Loucy (cell line): ENCODE measurements around the gene ZSCAN32.

Experiments used
- EZH2phosphoT487 ChIP-seq: fragments of 200-600 bp; IDR thresholded peaks from 2 replicates; pipeline ENCODE4 v1.6.1; 2018; ENCODE audit warnings: antibody characterized with exemption, mild to moderate bottlenecking, moderate library complexity, borderline replicate concordance
- TF ChIP-seq, protein P1 (sequence below): fragments of 200-600 bp; sonication (generic); conservative IDR thresholded peaks from 2 replicates; pipeline ENCODE4 v1.5.1; 2014; ENCODE audit warnings: mild to moderate bottlenecking, antibody characterized with exemption, low read length

DNA sequence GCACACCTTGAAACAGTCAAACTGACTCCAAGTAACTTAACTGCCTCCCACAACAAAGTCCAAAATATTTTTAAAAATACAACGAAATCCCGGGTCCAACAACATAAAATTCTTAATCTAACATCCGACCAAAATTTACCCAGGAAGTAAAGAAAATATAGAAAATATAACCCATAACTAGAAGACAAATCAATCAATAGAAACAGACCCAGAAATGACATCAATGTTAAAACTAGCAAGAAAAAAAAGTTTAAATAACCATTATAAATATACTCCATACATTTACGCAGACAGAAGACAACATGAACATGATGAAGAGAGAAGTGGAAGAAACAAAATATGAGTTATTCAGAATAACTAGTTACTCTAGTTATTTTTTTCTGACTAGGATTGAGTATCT is 38.8 kb upstream of the ZSCAN32 start:
- TF ChIP-seq, protein P1, sequence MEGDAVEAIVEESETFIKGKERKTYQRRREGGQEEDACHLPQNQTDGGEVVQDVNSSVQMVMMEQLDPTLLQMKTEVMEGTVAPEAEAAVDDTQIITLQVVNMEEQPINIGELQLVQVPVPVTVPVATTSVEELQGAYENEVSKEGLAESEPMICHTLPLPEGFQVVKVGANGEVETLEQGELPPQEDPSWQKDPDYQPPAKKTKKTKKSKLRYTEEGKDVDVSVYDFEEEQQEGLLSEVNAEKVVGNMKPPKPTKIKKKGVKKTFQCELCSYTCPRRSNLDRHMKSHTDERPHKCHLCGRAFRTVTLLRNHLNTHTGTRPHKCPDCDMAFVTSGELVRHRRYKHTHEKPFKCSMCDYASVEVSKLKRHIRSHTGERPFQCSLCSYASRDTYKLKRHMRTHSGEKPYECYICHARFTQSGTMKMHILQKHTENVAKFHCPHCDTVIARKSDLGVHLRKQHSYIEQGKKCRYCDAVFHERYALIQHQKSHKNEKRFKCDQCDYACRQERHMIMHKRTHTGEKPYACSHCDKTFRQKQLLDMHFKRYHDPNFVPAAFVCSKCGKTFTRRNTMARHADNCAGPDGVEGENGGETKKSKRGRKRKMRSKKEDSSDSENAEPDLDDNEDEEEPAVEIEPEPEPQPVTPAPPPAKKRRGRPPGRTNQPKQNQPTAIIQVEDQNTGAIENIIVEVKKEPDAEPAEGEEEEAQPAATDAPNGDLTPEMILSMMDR, result no peak
- TF ChIP-seq EZH2phosphoT487, result no peak
